Osteoblast (primary cell): ENCODE data around the gene THAP3. TPM values are rescaled to one million over a fixed set of nuclear protein-coding genes. Genes with fewer than 3 reads are reported as not detected.
"Not testable (repeated sequence)": the region's sequence is repeated elsewhere in the genome, so short reads cannot be mapped to it uniquely, and the experiment has no call there.

Experiments
- DNase-seq: peaks from one replicate; pipeline ENCODE4 v3.0.0; 2011; ENCODE audit warnings: low spot score, mixed read lengths; ENCODE audit not compliant: insufficient read length; ENCODE audit errors: missing footprints
- H2AFZ ChIP-seq: 2 replicates; pipeline ENCODE4 v1.6.0; 2011; ENCODE audit warnings: mild to moderate bottlenecking, low read length
- H3K27ac ChIP-seq: 2 replicates; pipeline ENCODE4 v1.5.1; 2011; ENCODE audit warnings: mild to moderate bottlenecking, low read depth, low read length, moderate library complexity
- H3K27me3 ChIP-seq: 2 replicates; pipeline ENCODE4 v1.6.0; 2012; ENCODE audit warnings: mild to moderate bottlenecking, control low read depth, inconsistent platforms, low read length, moderate library complexity; ENCODE audit not compliant: insufficient read depth
- H3K36me3 ChIP-seq: 2 replicates; pipeline ENCODE4 v1.5.1; 2011; ENCODE audit warnings: mild to moderate bottlenecking, low read length, control low read depth, moderate library complexity; ENCODE audit not compliant: insufficient read depth
- H3K4me1 ChIP-seq: 2 replicates; pipeline ENCODE4 v1.5.1; 2011; ENCODE audit warnings: mild to moderate bottlenecking, low read length, control low read depth, moderate library complexity; ENCODE audit not compliant: insufficient read depth
- H3K4me2 ChIP-seq: 2 replicates; pipeline ENCODE4 v1.6.0; 2011; ENCODE audit warnings: mild to moderate bottlenecking, low read length; ENCODE audit not compliant: insufficient read depth
- H3K4me3 ChIP-seq: fragments of 200-600 bp; sonication (generic); 3 replicates; pipeline ENCODE4 v1.5.1; 2012; ENCODE audit warnings: mild to moderate bottlenecking, low read length, inconsistent platforms; ENCODE audit not compliant: insufficient read depth
- H3K79me2 ChIP-seq: 2 replicates; pipeline ENCODE4 v1.6.0; 2012; ENCODE audit warnings: mild to moderate bottlenecking, low read length, control low read depth, inconsistent platforms; ENCODE audit not compliant: insufficient read depth
- H3K9me3 ChIP-seq: 2 replicates; pipeline ENCODE4 v1.5.1; 2011; ENCODE audit warnings: low read depth, low read length, control low read depth
- H4K20me1 ChIP-seq: 2 replicates; pipeline ENCODE4 v1.6.0; 2012; ENCODE audit warnings: mild to moderate bottlenecking, low read length, control low read depth; ENCODE audit not compliant: insufficient read depth
- CTCF ChIP-seq: IDR thresholded peaks from 2 replicates; pipeline ENCODE4 v1.5.1; 2011; ENCODE audit warnings: mild to moderate bottlenecking, low read depth, low read length, moderate library complexity; ENCODE audit errors: extremely low read depth
- total RNA-seq: library from RNA; depleted of rRNA; stranded (reverse); fragments of >200 nt; gene quantifications from 2 replicates; pipeline ENCODE4 v1.2.3, GENCODE V29; 2012

Gene THAP3
- total RNA-seq, 1 donor = 19.5 TPM

- Histone ChIP-seq H3K79me2 (peaks cover 3% of the 10 kb centered on the region), H3K27me3 (no peaks in the 10 kb centered on the region), H3K4me1 (no peaks in the 10 kb centered on the region), H2AFZ (no peak overlapping the region), H3K4me3 (no peak overlapping the region), H3K27ac (no peak overlapping the region), H4K20me1 (no peaks in the 10 kb centered on the region), H3K36me3 (peaks cover 21% of the 10 kb centered on the region), H3K4me2 (no peak overlapping the region), H3K9me3 (no peaks in the 10 kb centered on the region)
- no peak for TF ChIP-seq CTCF
- no peak for DNase-seq
Measured at GRCh38 chr1:6657138-6657537, 32.5 kb downstream of the THAP3 start.

GRCh38 chr1:6658359-6659060, 33.8 kb downstream of the THAP3 start:
- Histone ChIP-seq H3K36me3 (peaks cover 8% of the 10 kb centered on the region), H3K27me3 (no peaks in the 10 kb centered on the region), H3K9me3 (no peaks in the 10 kb centered on the region), H4K20me1 (peaks cover under 1% of the 10 kb centered on the region), H3K4me2 (no peak overlapping the region), H3K4me1 (no peaks in the 10 kb centered on the region), H3K79me2 (peaks cover 3% of the 10 kb centered on the region), H3K27ac (no peak overlapping the region), H2AFZ (no peak overlapping the region), H3K4me3 (no peak overlapping the region)
- no peak for TF ChIP-seq CTCF
- DNase-seq = no peak

GRCh38 chr1:6660415-6661049, 35.9 kb downstream of the THAP3 start:
- Histone ChIP-seq H3K4me2 (no peak overlapping the region), H3K27ac (no peak overlapping the region), H3K9me3 (no peaks in the 10 kb centered on the region), H3K36me3 (peaks cover 4% of the 10 kb centered on the region), H3K4me1 (no peaks in the 10 kb centered on the region), H4K20me1 (peaks cover 2% of the 10 kb centered on the region), H3K4me3 (no peak overlapping the region), H3K79me2 (peaks cover 5% of the 10 kb centered on the region), H3K27me3 (no peaks in the 10 kb centered on the region), H2AFZ (no peak overlapping the region)
- TF ChIP-seq CTCF = no peak
- DNase-seq = no peak

- not testable (repeated sequence) for H3K27me3 ChIP-seq, H3K9me3 ChIP-seq, DNase-seq, H3K4me3 ChIP-seq, H3K27ac ChIP-seq, H2AFZ ChIP-seq, H3K4me1 ChIP-seq, H4K20me1 ChIP-seq, H3K79me2 ChIP-seq, H3K4me2 ChIP-seq
- peaks cover 19% of the 10 kb centered on the region for H3K36me3 ChIP-seq
Measured at GRCh38 chr1:6662468-6662867, 37.8 kb downstream of the THAP3 start.
